NCI-H2107 treated with DMSO at 0.1 percent for 48 hours (cell line): ENCODE results near the gene VTCN1.
"Not testable (repeated sequence)": the region's sequence is repeated elsewhere in the genome, so short reads cannot be mapped to it uniquely, and the experiment has no call there.

Experiments used
- DNase-seq: peaks from one replicate; lab custom pipeline; 2025; ENCODE audit not compliant: unreplicated experiment; lab: John Stamatoyannopoulos, UW

Gene VTCN1

GRCh38 chr1:117169871-117170596 is 40.7 kb downstream of the VTCN1 start:
- DNase-seq, result no peak

GRCh38 chr1:117167402-117167801 is 43.3 kb downstream of the VTCN1 start:
- no peak for DNase-seq

- DNase-seq, result no peak
Measured at GRCh38 chr1:117166076-117166475, 44.7 kb downstream of the VTCN1 start.

- DNase-seq, result no peak
Measured at GRCh38 chr1:117164209-117164608, 46.5 kb downstream of the VTCN1 start.

- no peak for DNase-seq
Measured at GRCh38 chr1:117162816-117163215, 47.9 kb downstream of the VTCN1 start.

GRCh38 chr1:117161887-117162286 is 48.8 kb downstream of the VTCN1 start:
- no peak for DNase-seq

GRCh38 chr1:117151305-117151704 is 59.4 kb downstream of the VTCN1 start:
- DNase-seq, result not testable (repeated sequence)

- DNase-seq, result no peak
Measured at GRCh38 chr1:117150316-117150715, 60.4 kb downstream of the VTCN1 start.

GRCh38 chr1:117147856-117148588 is 62.7 kb downstream of the VTCN1 start:
- DNase-seq, result no peak

- no peak for DNase-seq
Measured at GRCh38 chr1:117147341-117147831, 63.3 kb downstream of the VTCN1 start.

GRCh38 chr1:117146575-117147340 is 64.0 kb downstream of the VTCN1 start:
- no peak for DNase-seq

- no peak for DNase-seq
Measured at GRCh38 chr1:117146072-117146471, 64.7 kb downstream of the VTCN1 start.

GRCh38 chr1:117143871-117144270 is 66.9 kb downstream of the VTCN1 start:
- DNase-seq, result no peak

- no peak for DNase-seq
Measured at GRCh38 chr1:117143172-117143571, 67.6 kb downstream of the VTCN1 start.

GRCh38 chr1:117142200-117142599 is 68.5 kb downstream of the VTCN1 start:
- DNase-seq, result no peak

GRCh38 chr1:117138561-117138960 is 72.2 kb downstream of the VTCN1 start:
- no peak for DNase-seq

GRCh38 chr1:117138106-117138505 is 72.6 kb downstream of the VTCN1 start:
- DNase-seq, result no peak

- peak; percentile 40 for DNase-seq
Measured at GRCh38 chr1:117137281-117137855, 73.4 kb downstream of the VTCN1 start.

- no peak for DNase-seq
Measured at GRCh38 chr1:117136749-117137148, 74.0 kb downstream of the VTCN1 start.

GRCh38 chr1:117135329-117135728 is 75.4 kb downstream of the VTCN1 start:
- no peak for DNase-seq

- no peak for DNase-seq
Measured at GRCh38 chr1:117130526-117130925, 80.2 kb downstream of the VTCN1 start.
